Smooth muscle cell (in vitro differentiated cells): ENCODE data around the gene EIF2A. TPM values are rescaled to one million over a fixed set of nuclear protein-coding genes. Genes with fewer than 3 reads are reported as not detected.
A peak's percentile ranks its signal among the peaks of the same experiment; 100 is the strongest.

ENCODE experiments used
- DNase-seq: peaks from one replicate; lab custom pipeline; 2025; ENCODE audit not compliant: unreplicated experiment; lab: John Stamatoyannopoulos, UW
- H2AFZ ChIP-seq: fragments of 200-600 bp; sonication (generic); 2 replicates; pipeline ENCODE4 v1.6.0; 2016; ENCODE audit warnings: antibody characterized with exemption, low read depth, mild to moderate bottlenecking
- H3F3A ChIP-seq: fragments of 200-600 bp; sonication (generic); 2 replicates; pipeline ENCODE4 v1.6.0; 2017; ENCODE audit warnings: antibody characterized with exemption, low read depth
- H3K27ac ChIP-seq: fragments of 200-600 bp; sonication (generic); 2 replicates; pipeline ENCODE4 v1.5.1; 2016; ENCODE audit warnings: low read depth, mild to moderate bottlenecking
- H3K27me3 ChIP-seq: fragments of 200-600 bp; sonication (generic); 2 replicates; pipeline ENCODE4 v1.6.1; 2016; ENCODE audit warnings: low read depth, mild to moderate bottlenecking
- H3K36me3 ChIP-seq: fragments of 200-600 bp; sonication (generic); 2 replicates; pipeline ENCODE4 v1.5.1; 2016; ENCODE audit warnings: low read depth
- H3K4me1 ChIP-seq: fragments of 200-600 bp; sonication (generic); 2 replicates; pipeline ENCODE4 v1.5.1; 2016; ENCODE audit warnings: low read depth
- H3K4me2 ChIP-seq: fragments of 200-600 bp; sonication (generic); 2 replicates; pipeline ENCODE4 v1.6.0; 2016; ENCODE audit warnings: mild to moderate bottlenecking
- H3K4me3 ChIP-seq: fragments of 200-600 bp; sonication (generic); 2 replicates; pipeline ENCODE4 v1.5.1; 2016; ENCODE audit warnings: mild to moderate bottlenecking
- H3K79me2 ChIP-seq: fragments of 200-600 bp; sonication (generic); 2 replicates; pipeline ENCODE4 v1.6.0; 2016; ENCODE audit warnings: low read depth, mild to moderate bottlenecking
- H3K9ac ChIP-seq: fragments of 200-600 bp; sonication (generic); 2 replicates; pipeline ENCODE4 v1.6.0; 2016; ENCODE audit warnings: low read depth
- H3K9me3 ChIP-seq: fragments of 200-600 bp; sonication (generic); replicated peaks from 2 replicates; pipeline ENCODE4 v1.5.1; 2016; ENCODE audit warnings: low read depth
- H4K20me1 ChIP-seq: fragments of 200-600 bp; sonication (generic); 2 replicates; pipeline ENCODE4 v1.6.0; 2016; ENCODE audit warnings: low read depth
- CTCF ChIP-seq: fragments of 200-600 bp; sonication (generic); IDR thresholded peaks from 2 replicates; pipeline ENCODE4 v1.5.1; 2017; ENCODE audit warnings: borderline replicate concordance, mild to moderate bottlenecking, antibody characterized with exemption; ENCODE audit not compliant: insufficient read depth, poor library complexity, severe bottlenecking
- WGBS: methylation state at CpG from one replicate; pipeline ENCODE4 v1.1.7; 2016; ENCODE audit warnings: low lambda C conversion rate; 5-methylcytosine and 5-hydroxymethylcytosine counted together
- polyA plus RNA-seq: library from polyadenylated mRNA; unstranded; fragments of >200 nt; fragmentation: Nextera tagmentation; extraction: Ambion mirVana; gene quantifications from 2 replicates; pipeline ENCODE4 v1.2.1, GENCODE V29; 2016
- total RNA-seq: library from RNA; depleted of rRNA; stranded (reverse); fragments of >200 nt; gene quantifications from 2 replicates; pipeline ENCODE4 v1.2.3, GENCODE V29; 2014

EIF2A gene
- total and polyA plus RNA-seq, 2 experiments from 2014 or later: 34.0 to 166 TPM

GRCh38 chr3:150544726-150545125, 1.9 kb upstream of the EIF2A start:
- peaks cover 18% of the 10 kb centered on the region for H3K4me1 ChIP-seq
- H3K9me3 ChIP-seq: no peaks in the 10 kb centered on the region
- no peak for TF ChIP-seq CTCF
- no peaks in the 10 kb centered on the region for H3K27me3 ChIP-seq
- peaks cover 12% of the 10 kb centered on the region for H3F3A ChIP-seq
- 27% methylated on average over 1 of the region's 1 CpG for WGBS
- peak overlapping the region; percentile 98 for H3K4me3 ChIP-seq
- peaks cover 72% of the 10 kb centered on the region for H3K79me2 ChIP-seq
- peak overlapping the region; percentile 98 for H3K9ac ChIP-seq
- peaks cover 63% of the 10 kb centered on the region for H4K20me1 ChIP-seq
- no peak for DNase-seq
- peak overlapping the region; percentile 91 for H3K4me2 ChIP-seq
- no peak overlapping the region for H2AFZ ChIP-seq
- H3K27ac ChIP-seq: peak overlapping the region; percentile 94
- no peaks in the 10 kb centered on the region for H3K36me3 ChIP-seq

GRCh38 chr3:150545419-150546225, 965 bp upstream of the EIF2A start:
- Histone ChIP-seq H2AFZ (no peak overlapping the region), H3K4me3 (peak overlapping the region; percentile 98), H3K4me2 (peak overlapping the region; percentile 91), H3K9me3 (no peaks in the 10 kb centered on the region), H4K20me1 (peaks cover 58% of the 10 kb centered on the region), H3K27me3 (no peaks in the 10 kb centered on the region), H3K27ac (peak overlapping the region; percentile 94), H3K4me1 (peaks cover 18% of the 10 kb centered on the region), H3K36me3 (no peaks in the 10 kb centered on the region), H3K79me2 (peaks cover 81% of the 10 kb centered on the region), H3F3A (peaks cover 12% of the 10 kb centered on the region), H3K9ac (peak overlapping the region; percentile 98)
- no peak for DNase-seq
- 1% methylated on average over 51 of the region's 54 CpGs for WGBS
- no peak for TF ChIP-seq CTCF

DNA sequence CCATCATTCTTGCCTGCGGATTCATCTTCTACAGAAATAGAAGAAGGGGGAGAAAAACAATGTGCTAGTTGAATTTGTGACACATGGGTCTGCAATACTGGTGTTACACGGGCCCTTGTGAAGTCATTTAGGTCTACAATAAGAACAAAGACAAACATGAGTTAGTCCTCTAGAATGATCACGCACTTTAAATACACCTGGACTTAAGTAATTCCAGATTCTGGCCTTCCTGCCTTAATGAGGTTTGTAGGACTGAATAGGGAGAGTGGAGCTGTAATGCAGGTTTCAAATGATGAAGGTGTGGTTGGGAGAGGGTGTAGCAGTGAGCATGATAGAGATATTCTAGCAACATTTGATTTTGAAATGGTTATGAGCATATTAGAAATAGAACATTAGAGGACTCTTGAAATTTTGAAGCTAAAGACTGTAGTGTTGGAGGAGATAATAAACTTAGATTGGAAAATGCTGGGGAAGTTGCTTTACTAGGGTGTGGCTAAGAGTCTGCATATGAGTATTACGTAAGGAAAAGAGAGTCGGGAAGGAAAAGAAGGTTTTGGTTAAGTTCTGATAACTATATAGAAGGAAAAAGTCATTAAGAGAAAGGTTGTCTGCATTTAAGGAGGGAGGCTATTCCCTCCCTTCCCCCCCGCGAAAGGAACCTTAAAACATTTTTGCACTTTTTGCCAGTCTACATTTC, 606 bp downstream of the EIF2A start:
- H3K4me1 ChIP-seq: peaks cover 18% of the 10 kb centered on the region
- H3K27ac ChIP-seq: peak overlapping the region; percentile 94
- H3K79me2 ChIP-seq: peaks cover 92% of the 10 kb centered on the region
- peaks cover 47% of the 10 kb centered on the region for H4K20me1 ChIP-seq
- peak overlapping the region; percentile 88 for H3K4me2 ChIP-seq
- no peaks in the 10 kb centered on the region for H3K27me3 ChIP-seq
- peaks cover under 1% of the 10 kb centered on the region for H3K36me3 ChIP-seq
- H2AFZ ChIP-seq: peak overlapping the region; percentile 93
- peaks cover 5% of the 10 kb centered on the region for H3F3A ChIP-seq
- DNase-seq: no peak
- TF ChIP-seq CTCF: no peak
- peak overlapping the region; percentile 98 for H3K4me3 ChIP-seq
- no peaks in the 10 kb centered on the region for H3K9me3 ChIP-seq
- WGBS: 25% methylated on average over 7 of the region's 7 CpGs
- peak overlapping the region; percentile 88 for H3K9ac ChIP-seq
